ENCODE results near the gene MIPOL1. TPM values are rescaled to one million over a fixed set of nuclear protein-coding genes. Genes with fewer than 3 reads are reported as not detected.

Gene MIPOL1
- total and polyA plus RNA-seq, 2 of the 13 experiments (the other 11 are each of a cell fraction or from before 2014, with no cell fraction given), result 8.6 to 34.2 TPM

DNA sequence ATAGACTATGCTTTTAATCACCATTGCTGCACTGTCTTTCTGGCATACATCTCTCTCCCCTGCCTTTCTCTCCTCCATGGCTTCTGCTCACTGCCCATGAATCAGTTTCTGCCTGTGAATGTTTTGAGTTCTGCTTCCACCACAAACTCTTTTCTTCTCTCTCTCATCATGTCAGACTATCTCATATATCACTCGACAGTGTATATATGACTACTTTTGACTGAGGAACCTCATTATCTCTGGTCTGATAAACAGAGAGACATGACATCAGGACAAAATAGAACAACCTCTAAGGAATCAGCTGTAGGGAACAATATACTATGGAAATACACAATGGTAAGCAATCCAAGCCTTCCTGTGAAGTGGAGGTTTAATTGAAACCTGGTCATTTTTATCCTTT, 219.4 kb downstream of the MIPOL1 start:
- Histone ChIP-seq H3K4me2 (ENCODE audit: low read depth, low read length) (no peak overlapping the region), H3K27me3 (ENCODE audit: control insufficient read depth in 1 of 2, insufficient read depth in 2 of 2, low read length in 2 of 2) (no peaks in the 10 kb centered on the region), H3K27ac (ENCODE audit: extremely low read length, insufficient read depth, low read length) (no peak overlapping the region), H3K79me2 (ENCODE audit: insufficient read depth, low read length) (no peaks in the 10 kb centered on the region), H3K4me3 (replicated peaks in 1 of 3; ENCODE audit: insufficient read depth in 1 of 3, low read depth in 2 of 3, low read length in 3 of 3) (no peak overlapping the region), H3K9me3 (ENCODE audit: low read length) (no peaks in the 10 kb centered on the region), H2AFZ (ENCODE audit: low read length) (no peak overlapping the region), H3K4me1 (ENCODE audit: insufficient read depth, low read length) (peaks cover 36% of the 10 kb centered on the region), H3K9ac (ENCODE audit: insufficient read depth, low read depth, low read length) (no peak overlapping the region), H3K36me3 (replicated peaks in 1 of 2; ENCODE audit: control insufficient read depth in 1 of 2, insufficient read depth in 2 of 2, low read length in 2 of 2) (no peaks in the 10 kb centered on the region), H4K20me1 (ENCODE audit: insufficient read depth, low read length) (no peaks in the 10 kb centered on the region)
- CTCF ChIA-PET (ENCODE audit: low intra/inter-chr PET ratio, low total read pairs), result no interaction called here
- POLR2A ChIA-PET, result no interaction called here
- intact Hi-C loops (cut with micrococcal nuclease; ENCODE audit: unreplicated experiment), result no loop called here
- in situ Hi-C loops (cut with HindIII; ENCODE audit: extremely low pct_ligation_motif_present, low pct_unique_long_range_greater_than_20kb), result no loop called here
- 90% methylated on average over 1 of the region's 1 CpG for WGBS (ENCODE audit: low lambda C conversion rate)
- DNase-seq (ENCODE audit: low spot score) (no peak), FAIRE-seq (no peak), ATAC-seq (no peak)
- peak; percentile 41; the same call in 1 of the 2 replicates for TF ChIP-seq ZNF207 (IDR thresholded peaks at IDR 0.05; ENCODE audit: borderline replicate concordance)
- no peak for TF ChIP-seq ETV5 (CRISPR knock-in tag; IDR thresholded peaks at IDR 0.05; ENCODE audit: borderline replicate concordance)
- no peak for TF ChIP-seq IKZF1 (IDR thresholded peaks at IDR 0.05)
- no TSS peak for BruUV-seq (replicated peaks)

DNA sequence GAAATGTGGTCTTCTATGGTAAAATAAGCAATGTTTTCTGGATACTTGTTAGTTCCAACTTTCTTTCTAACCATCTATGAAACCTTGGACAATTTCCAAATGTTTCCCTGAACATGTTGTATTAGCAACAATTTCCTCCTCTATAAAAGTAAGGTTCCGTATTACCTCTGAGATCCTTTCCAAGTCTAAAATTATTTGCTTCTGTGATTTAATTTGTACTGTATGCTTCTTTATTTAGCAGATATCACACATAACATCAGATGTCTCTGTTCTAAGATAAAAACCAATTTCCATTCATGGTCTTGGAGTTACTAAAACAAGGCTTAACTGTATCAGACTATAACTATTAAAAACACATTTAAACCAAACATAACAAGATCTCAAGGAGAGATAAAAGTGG, 220.1 kb downstream of the MIPOL1 start:
- TF ChIP-seq NCOA2 (CRISPR knock-in tag; IDR thresholded peaks at IDR 0.05), result 0 out of 2 replicates have a peak, but pooled peaks have one; percentile 8
- TF ChIP-seq, protein P1, sequence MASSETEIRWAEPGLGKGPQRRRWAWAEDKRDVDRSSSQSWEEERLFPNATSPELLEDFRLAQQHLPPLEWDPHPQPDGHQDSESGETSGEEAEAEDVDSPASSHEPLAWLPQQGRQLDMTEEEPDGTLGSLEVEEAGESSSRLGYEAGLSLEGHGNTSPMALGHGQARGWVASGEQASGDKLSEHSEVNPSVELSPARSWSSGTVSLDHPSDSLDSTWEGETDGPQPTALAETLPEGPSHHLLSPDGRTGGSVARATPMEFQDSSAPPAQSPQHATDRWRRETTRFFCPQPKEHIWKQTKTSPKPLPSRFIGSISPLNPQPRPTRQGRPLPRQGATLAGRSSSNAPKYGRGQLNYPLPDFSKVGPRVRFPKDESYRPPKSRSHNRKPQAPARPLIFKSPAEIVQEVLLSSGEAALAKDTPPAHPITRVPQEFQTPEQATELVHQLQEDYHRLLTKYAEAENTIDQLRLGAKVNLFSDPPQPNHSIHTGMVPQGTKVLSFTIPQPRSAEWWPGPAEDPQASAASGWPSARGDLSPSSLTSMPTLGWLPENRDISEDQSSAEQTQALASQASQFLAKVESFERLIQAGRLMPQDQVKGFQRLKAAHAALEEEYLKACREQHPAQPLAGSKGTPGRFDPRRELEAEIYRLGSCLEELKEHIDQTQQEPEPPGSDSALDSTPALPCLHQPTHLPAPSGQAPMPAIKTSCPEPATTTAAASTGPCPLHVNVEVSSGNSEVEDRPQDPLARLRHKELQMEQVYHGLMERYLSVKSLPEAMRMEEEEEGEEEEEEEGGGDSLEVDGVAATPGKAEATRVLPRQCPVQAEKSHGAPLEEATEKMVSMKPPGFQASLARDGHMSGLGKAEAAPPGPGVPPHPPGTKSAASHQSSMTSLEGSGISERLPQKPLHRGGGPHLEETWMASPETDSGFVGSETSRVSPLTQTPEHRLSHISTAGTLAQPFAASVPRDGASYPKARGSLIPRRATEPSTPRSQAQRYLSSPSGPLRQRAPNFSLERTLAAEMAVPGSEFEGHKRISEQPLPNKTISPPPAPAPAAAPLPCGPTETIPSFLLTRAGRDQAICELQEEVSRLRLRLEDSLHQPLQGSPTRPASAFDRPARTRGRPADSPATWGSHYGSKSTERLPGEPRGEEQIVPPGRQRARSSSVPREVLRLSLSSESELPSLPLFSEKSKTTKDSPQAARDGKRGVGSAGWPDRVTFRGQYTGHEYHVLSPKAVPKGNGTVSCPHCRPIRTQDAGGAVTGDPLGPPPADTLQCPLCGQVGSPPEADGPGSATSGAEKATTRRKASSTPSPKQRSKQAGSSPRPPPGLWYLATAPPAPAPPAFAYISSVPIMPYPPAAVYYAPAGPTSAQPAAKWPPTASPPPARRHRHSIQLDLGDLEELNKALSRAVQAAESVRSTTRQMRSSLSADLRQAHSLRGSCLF (CRISPR knock-in tag; IDR thresholded peaks at IDR 0.05; ENCODE audit: borderline replicate concordance), result no peak
- H3K4me3 ChIP-seq (replicated peaks in 1 of 3; ENCODE audit: insufficient read depth in 1 of 3, low read depth in 2 of 3, low read length in 3 of 3), result no peak overlapping the region
- no peaks in the 10 kb centered on the region for H3K27me3 ChIP-seq (ENCODE audit: control insufficient read depth in 1 of 2, insufficient read depth in 2 of 2, low read length in 2 of 2)
- intact Hi-C loops (cut with micrococcal nuclease; ENCODE audit: unreplicated experiment) (no loop called here), in situ Hi-C loops (cut with HindIII; ENCODE audit: extremely low pct_ligation_motif_present, low pct_unique_long_range_greater_than_20kb) (no loop called here)
- H3K36me3 ChIP-seq (replicated peaks in 1 of 2; ENCODE audit: control insufficient read depth in 1 of 2, insufficient read depth in 2 of 2, low read length in 2 of 2), result no peaks in the 10 kb centered on the region
- no peak overlapping the region for H3K9ac ChIP-seq (ENCODE audit: insufficient read depth, low read depth, low read length)
- H3K79me2 ChIP-seq (ENCODE audit: insufficient read depth, low read length), result no peaks in the 10 kb centered on the region
- ChIA-PET POLR2A (no interaction called here), CTCF (ENCODE audit: low intra/inter-chr PET ratio, low total read pairs) (no interaction called here)
- FAIRE-seq, result no peak
- H2AFZ ChIP-seq (ENCODE audit: low read length), result no peak overlapping the region
- no peak overlapping the region for H3K27ac ChIP-seq (ENCODE audit: extremely low read length, insufficient read depth, low read length)
- BruUV-seq (replicated peaks), result no TSS peak
- no peaks in the 10 kb centered on the region for H3K9me3 ChIP-seq (ENCODE audit: low read length)
- H3K4me2 ChIP-seq (ENCODE audit: low read depth, low read length), result no peak overlapping the region
- H3K4me1 ChIP-seq (ENCODE audit: insufficient read depth, low read length), result peaks cover 40% of the 10 kb centered on the region
- no peak for ATAC-seq
- no peaks in the 10 kb centered on the region for H4K20me1 ChIP-seq (ENCODE audit: insufficient read depth, low read length)
- 98% methylated on average over 1 of the region's 1 CpG for WGBS (ENCODE audit: low lambda C conversion rate)
- no peak for DNase-seq (ENCODE audit: low spot score)
